AG04449 (cell line): ENCODE results near the gene CPVL.

Source experiments
- CTCF ChIA-PET: fragments of 350-600 bp; formaldehyde crosslinking; extraction: SDS; loops from one replicate; lab custom pipeline; 2021; ENCODE audit warnings: antibody characterized with exemption; lab: Yijun Ruan, JAX
- POLR2A ChIA-PET: fragments of 400-600, 350-600 bp; formaldehyde crosslinking; extraction: SDS; loops from one replicate; lab custom pipeline; 2020; ENCODE audit warnings: antibody characterized with exemption, inconsistent platforms; lab: Yijun Ruan, JAX
- DNase-seq: peaks from one replicate; pipeline ENCODE4 v3.0.0-alpha.2; 2010; ENCODE audit warnings: low read depth, low spot score
- H3K4me3 ChIP-seq: 2 replicates; pipeline ENCODE4 v1.5.1; 2011; ENCODE audit warnings: low read depth, mild to moderate bottlenecking, control low read depth, low read length
- CTCF ChIP-seq: IDR thresholded peaks from one replicate; pipeline ENCODE4 v1.5.1; 2011; ENCODE audit warnings: mild to moderate bottlenecking, moderate library complexity, low read length, control low read depth, inconsistent platforms; ENCODE audit not compliant: insufficient read depth; ENCODE audit errors: missing control alignments

Gene CPVL

DNA sequence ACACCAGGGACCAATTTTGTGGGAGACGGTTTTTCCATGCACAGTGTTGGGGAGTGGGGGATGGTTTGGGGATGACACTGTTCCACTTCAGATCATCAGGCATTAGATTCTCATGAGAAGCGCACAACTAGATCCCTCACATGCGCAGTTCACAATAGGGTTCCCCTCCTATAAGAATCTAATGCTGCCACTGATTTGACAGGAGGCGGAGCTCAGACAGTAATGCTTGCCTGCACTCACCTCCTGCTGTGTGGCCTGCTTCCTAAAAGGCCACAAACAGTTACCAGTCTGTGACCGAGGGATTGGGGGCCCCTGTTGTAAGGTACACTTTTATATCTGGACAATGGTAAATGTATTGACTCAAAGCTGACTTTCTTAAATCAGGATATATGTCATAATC is 142.6 kb downstream of the CPVL start:
- CTCF ChIA-PET, result interaction anchor here (0.9 to 1.4 kb wide), 3 partner anchors 47 to 98 kb away, joined by 3 to 6 read pairs (median 3); no protein-coding TSS in a partner anchor
- no peak for TF ChIP-seq CTCF
- H3K4me3 ChIP-seq, result no peak overlapping the region
- DNase-seq, result no peak
- POLR2A ChIA-PET, result no interaction called here

DNA sequence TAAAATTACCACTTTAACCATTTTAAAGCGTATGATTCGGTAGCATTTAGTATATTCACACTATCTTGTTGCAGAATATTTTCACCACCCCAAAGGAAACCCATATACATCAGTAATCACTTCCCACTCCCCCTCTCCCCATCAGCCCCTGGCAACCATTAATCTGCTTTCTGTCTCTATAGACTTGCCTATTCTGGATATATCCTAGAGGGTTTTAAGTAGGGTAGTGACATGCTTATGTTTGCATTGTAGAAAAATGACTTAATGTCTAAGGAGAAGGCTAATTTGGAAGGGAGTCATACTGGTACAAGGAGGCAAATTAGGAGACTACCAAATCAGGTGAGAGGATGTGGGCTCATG is 145.6 kb downstream of the CPVL start:
- CTCF ChIA-PET, result interaction anchor here (1.0 kb wide), 1 partner anchor 43 kb away, joined by 4 read pairs; the partner anchor contains the start of gene TRIL

DNA sequence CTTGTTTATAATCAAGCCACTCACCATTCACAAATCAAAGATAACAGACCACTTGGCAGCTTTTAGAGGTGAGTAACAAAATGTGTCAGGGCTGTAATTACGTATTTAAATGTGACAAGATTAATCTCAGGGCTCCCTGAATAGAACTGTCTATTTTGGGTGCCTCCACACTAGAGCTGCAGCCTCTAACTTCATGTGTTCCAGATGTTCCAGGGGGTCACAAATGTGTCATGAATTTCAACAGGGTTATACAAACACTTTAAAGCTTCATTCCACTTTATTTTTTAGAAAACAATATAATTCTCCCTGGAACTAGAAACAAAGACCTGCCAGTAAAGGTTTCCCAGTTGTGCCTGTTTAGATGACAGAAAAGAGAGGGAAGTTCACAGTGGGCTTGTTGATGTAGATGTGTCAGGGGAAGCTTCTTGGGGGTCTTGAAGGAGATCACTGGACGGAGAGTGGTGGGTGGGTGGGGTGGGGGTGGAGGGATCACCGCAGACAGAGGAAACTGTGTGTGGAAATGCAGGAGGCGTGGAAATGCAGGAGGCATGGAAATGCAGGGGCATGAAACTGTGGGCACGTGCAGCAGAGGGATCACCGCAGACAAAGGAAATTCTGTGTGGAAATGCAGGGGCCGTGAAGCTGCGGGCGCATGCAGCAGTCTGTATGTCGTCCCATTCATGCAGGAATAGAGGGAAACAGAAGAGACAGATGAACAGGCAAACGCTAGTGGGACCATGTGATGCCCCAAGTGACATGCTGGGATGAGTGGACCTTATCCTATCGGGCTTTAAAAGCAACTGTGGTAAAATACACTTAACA is 146.2 kb downstream of the CPVL start:
- CTCF ChIA-PET, result interaction anchor here (1.1 to 1.5 kb wide), 2 partner anchors 8 to 47 kb away, joined by 3 to 4 read pairs; no protein-coding TSS in a partner anchor

More for the DNA sequence above, 145.6 kb downstream of the CPVL start:
- TF ChIP-seq CTCF, result no peak
- DNase-seq, result no peak
- no peak overlapping the region for H3K4me3 ChIP-seq
- POLR2A ChIA-PET, result no interaction called here

GRCh38 chr7:28999427-28999826 is 146.9 kb downstream of the CPVL start:
- POLR2A ChIA-PET, result no interaction called here
- TF ChIP-seq CTCF, result no peak
- CTCF ChIA-PET, result interaction anchor here (1.1 to 1.5 kb wide), 2 partner anchors 9 to 46 kb away, joined by 3 to 4 read pairs; no protein-coding TSS in a partner anchor
- DNase-seq, result no peak
- no peak overlapping the region for H3K4me3 ChIP-seq

More for the DNA sequence above, 146.2 kb downstream of the CPVL start:
- POLR2A ChIA-PET, result no interaction called here
- no peak for TF ChIP-seq CTCF
- H3K4me3 ChIP-seq, result no peak overlapping the region
- no peak for DNase-seq

- no peak overlapping the region for H3K4me3 ChIP-seq
- no peak for TF ChIP-seq CTCF
- CTCF ChIA-PET, result interaction anchor here (0.7 to 2.2 kb wide), 2 partner anchors 71 to 75 kb away, joined by 4 to 5 read pairs; no protein-coding TSS in a partner anchor
- no peak for DNase-seq
- POLR2A ChIA-PET, result no interaction called here
These were observed 148.2 kb downstream of the CPVL start for GRCh38 chr7:28998105-28998504.

DNA sequence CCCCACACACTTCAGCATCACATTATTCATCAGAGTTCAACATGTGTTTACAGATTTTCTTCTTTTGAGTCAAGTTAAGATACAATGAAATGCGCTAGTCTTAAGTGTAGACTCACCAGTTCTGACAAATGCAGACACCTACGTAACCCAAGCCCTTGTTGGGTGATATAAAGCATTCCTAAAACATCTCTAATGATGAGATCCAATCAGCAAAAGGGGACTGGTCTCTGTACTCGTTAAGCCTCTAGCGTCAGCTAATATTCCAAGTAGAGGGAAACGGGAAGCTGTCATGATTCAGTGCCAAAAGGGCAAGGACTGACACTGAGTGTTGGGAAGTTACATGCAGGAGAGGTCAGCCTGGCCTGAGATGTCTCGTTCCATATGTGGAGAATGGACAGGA is 149.5 kb downstream of the CPVL start:
- TF ChIP-seq CTCF, result no peak
- ChIA-PET POLR2A (no interaction called here), CTCF (interaction anchor here (2.2 kb wide), 1 partner anchor 69 kb away, joined by 5 read pairs; no protein-coding TSS in a partner anchor)
- no peak overlapping the region for H3K4me3 ChIP-seq
- DNase-seq, result no peak
